ENCODE data around the gene PKD1. TPM values are rescaled to one million over a fixed set of nuclear protein-coding genes. Genes with fewer than 3 reads are reported as not detected.
A peak's percentile ranks its signal among the peaks of the same experiment; 100 is the strongest.

Gene PKD1
- total and polyA plus RNA-seq, 2 of the 13 experiments (the other 11 are each of a cell fraction or from before 2014, with no cell fraction given): 22.1 to 23.0 TPM

DNA sequence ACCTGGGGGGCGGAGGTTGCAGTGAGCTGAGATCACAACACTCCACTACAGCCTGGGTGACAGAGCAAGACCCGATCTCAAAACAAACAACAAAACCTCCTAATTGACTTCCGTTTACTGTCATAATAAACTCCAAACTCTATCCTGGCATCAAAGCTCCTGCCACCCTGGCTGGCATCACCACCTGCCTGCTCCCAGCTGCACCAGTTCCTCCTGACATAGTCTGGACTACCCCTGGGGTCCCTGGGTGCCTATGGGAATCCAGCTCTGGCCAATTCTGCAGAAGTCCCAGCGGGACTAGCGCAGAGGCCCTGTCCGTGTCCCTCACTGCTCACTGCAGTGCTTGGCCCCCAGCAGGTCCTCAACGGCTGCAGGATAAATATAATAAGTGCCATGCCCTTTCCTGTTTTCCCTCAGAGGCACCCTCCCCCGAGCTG, 88.8 kb downstream of the PKD1 start:
- H3K36me3 ChIP-seq (replicated peaks in 1 of 2; ENCODE audit: control insufficient read depth in 1 of 2, insufficient read depth in 2 of 2, low read length in 2 of 2): peaks cover 1 to 8% of the 10 kb centered on the region in 2 experiments; a peak in 3 of 5 replicates
- peaks cover 19% of the 10 kb centered on the region for H3K79me2 ChIP-seq (ENCODE audit: insufficient read depth, low read length)
- no peaks in the 10 kb centered on the region for H4K20me1 ChIP-seq (ENCODE audit: insufficient read depth, low read length)
- H3K4me1 ChIP-seq (ENCODE audit: insufficient read depth, low read length): peaks cover 29% of the 10 kb centered on the region
- ChIA-PET POLR2A (interaction anchor here (1.0 to 3.3 kb wide), 11 partner anchors 7 to 108 kb away, joined by 3 to 67 read pairs (median 7); partner anchors contain the start of genes RPS2 and TRAF7), CTCF (ENCODE audit: low intra/inter-chr PET ratio, low total read pairs) (interaction anchor here (1.4 kb wide), 1 partner anchor 24 kb away, joined by 7 read pairs; no protein-coding TSS in a partner anchor)
- peak overlapping the region; percentile 69 to 95 (median 90) for H3K4me3 ChIP-seq (replicated peaks in 1 of 3; ENCODE audit: insufficient read depth in 1 of 3, low read depth in 2 of 3, low read length in 3 of 3)
- BruUV-seq (replicated peaks): no TSS peak
- peak overlapping the region; percentile 63 for H3K27ac ChIP-seq (ENCODE audit: extremely low read length, insufficient read depth, low read length)
- ATAC-seq (no peak; the same call in 1 of the 3 replicates), DNase-seq (ENCODE audit: low spot score) (no peak), FAIRE-seq (peak; percentile 50)
- no peak overlapping the region for H2AFZ ChIP-seq (ENCODE audit: low read length)
- H3K27me3 ChIP-seq (ENCODE audit: control insufficient read depth in 1 of 2, insufficient read depth in 2 of 2, low read length in 2 of 2): peaks cover 0 to 2% of the 10 kb centered on the region in 2 experiments; a peak in 1 of 5 replicates
- H3K9me3 ChIP-seq (ENCODE audit: low read length): no peaks in the 10 kb centered on the region
- peak overlapping the region; percentile 56 for H3K9ac ChIP-seq (ENCODE audit: insufficient read depth, low read depth, low read length)
- intact Hi-C loops (cut with micrococcal nuclease; ENCODE audit: unreplicated experiment): no loop called here
- H3K4me2 ChIP-seq (ENCODE audit: low read depth, low read length): peak overlapping the region; percentile 99
- in situ Hi-C loops (cut with HindIII; ENCODE audit: extremely low pct_ligation_motif_present, low pct_unique_long_range_greater_than_20kb): no loop called here
- 22% methylated on average over 4 of the region's 8 CpGs for WGBS (ENCODE audit: low lambda C conversion rate)
- TF ChIP-seq ZNF331 (CRISPR knock-in tag; IDR thresholded peaks at IDR 0.05) (peak; percentile 50; the same call in 1 of the 2 replicates), KLF12 (CRISPR knock-in tag; IDR thresholded peaks at IDR 0.05; ENCODE audit: borderline replicate concordance) (peak; percentile 1; the same call in 1 of the 2 replicates), HHEX (CRISPR knock-in tag; IDR thresholded peaks at IDR 0.05) (no peak), FOXO1 (CRISPR knock-in tag; IDR thresholded peaks at IDR 0.05) (0 out of 2 replicates have a peak, but pooled peaks have one; percentile 35), ETV5 (CRISPR knock-in tag; IDR thresholded peaks at IDR 0.05; ENCODE audit: borderline replicate concordance) (peak; percentile 36; the same call in 1 of the 2 replicates), SOX13 (IDR thresholded peaks at IDR 0.05) (no peak), SOX13 (CRISPR knock-in tag; conservative IDR thresholded peaks at IDR 0.05 in 1 of 2, IDR thresholded peaks at IDR 0.05 in 1 of 2) (no peak; a peak in 1 of 4 replicates), NCOA1 (CRISPR knock-in tag; IDR thresholded peaks at IDR 0.05) (0 out of 2 replicates have a peak, but pooled peaks have one; percentile 48), PHF5A (CRISPR knock-in tag; IDR thresholded peaks at IDR 0.05; ENCODE audit: low read depth, unreplicated experiment) (peak; percentile 23), KDM5B (CRISPR knock-in tag; IDR thresholded peaks at IDR 0.05; ENCODE audit: borderline replicate concordance) (no peak), ZSCAN25 (CRISPR knock-in tag; IDR thresholded peaks at IDR 0.05) (0 out of 2 replicates have a peak, but pooled peaks have one; percentile 8), ZNF788 (CRISPR knock-in tag; IDR thresholded peaks at IDR 0.05; ENCODE audit: borderline replicate concordance) (0 out of 2 replicates have a peak, but pooled peaks have one; percentile 44)
- TF ChIP-seq, protein P1, sequence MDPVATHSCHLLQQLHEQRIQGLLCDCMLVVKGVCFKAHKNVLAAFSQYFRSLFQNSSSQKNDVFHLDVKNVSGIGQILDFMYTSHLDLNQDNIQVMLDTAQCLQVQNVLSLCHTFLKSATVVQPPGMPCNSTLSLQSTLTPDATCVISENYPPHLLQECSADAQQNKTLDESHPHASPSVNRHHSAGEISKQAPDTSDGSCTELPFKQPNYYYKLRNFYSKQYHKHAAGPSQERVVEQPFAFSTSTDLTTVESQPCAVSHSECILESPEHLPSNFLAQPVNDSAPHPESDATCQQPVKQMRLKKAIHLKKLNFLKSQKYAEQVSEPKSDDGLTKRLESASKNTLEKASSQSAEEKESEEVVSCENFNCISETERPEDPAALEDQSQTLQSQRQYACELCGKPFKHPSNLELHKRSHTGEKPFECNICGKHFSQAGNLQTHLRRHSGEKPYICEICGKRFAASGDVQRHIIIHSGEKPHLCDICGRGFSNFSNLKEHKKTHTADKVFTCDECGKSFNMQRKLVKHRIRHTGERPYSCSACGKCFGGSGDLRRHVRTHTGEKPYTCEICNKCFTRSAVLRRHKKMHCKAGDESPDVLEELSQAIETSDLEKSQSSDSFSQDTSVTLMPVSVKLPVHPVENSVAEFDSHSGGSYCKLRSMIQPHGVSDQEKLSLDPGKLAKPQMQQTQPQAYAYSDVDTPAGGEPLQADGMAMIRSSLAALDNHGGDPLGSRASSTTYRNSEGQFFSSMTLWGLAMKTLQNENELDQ (CRISPR knock-in tag; IDR thresholded peaks at IDR 0.05; ENCODE audit: borderline replicate concordance): no peak
- TF ChIP-seq, protein P2, sequence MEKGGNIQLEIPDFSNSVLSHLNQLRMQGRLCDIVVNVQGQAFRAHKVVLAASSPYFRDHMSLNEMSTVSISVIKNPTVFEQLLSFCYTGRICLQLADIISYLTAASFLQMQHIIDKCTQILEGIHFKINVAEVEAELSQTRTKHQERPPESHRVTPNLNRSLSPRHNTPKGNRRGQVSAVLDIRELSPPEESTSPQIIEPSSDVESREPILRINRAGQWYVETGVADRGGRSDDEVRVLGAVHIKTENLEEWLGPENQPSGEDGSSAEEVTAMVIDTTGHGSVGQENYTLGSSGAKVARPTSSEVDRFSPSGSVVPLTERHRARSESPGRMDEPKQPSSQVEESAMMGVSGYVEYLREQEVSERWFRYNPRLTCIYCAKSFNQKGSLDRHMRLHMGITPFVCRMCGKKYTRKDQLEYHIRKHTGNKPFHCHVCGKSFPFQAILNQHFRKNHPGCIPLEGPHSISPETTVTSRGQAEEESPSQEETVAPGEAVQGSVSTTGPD (CRISPR knock-in tag; IDR thresholded peaks at IDR 0.05): no peak
- TF ChIP-seq, protein P3, sequence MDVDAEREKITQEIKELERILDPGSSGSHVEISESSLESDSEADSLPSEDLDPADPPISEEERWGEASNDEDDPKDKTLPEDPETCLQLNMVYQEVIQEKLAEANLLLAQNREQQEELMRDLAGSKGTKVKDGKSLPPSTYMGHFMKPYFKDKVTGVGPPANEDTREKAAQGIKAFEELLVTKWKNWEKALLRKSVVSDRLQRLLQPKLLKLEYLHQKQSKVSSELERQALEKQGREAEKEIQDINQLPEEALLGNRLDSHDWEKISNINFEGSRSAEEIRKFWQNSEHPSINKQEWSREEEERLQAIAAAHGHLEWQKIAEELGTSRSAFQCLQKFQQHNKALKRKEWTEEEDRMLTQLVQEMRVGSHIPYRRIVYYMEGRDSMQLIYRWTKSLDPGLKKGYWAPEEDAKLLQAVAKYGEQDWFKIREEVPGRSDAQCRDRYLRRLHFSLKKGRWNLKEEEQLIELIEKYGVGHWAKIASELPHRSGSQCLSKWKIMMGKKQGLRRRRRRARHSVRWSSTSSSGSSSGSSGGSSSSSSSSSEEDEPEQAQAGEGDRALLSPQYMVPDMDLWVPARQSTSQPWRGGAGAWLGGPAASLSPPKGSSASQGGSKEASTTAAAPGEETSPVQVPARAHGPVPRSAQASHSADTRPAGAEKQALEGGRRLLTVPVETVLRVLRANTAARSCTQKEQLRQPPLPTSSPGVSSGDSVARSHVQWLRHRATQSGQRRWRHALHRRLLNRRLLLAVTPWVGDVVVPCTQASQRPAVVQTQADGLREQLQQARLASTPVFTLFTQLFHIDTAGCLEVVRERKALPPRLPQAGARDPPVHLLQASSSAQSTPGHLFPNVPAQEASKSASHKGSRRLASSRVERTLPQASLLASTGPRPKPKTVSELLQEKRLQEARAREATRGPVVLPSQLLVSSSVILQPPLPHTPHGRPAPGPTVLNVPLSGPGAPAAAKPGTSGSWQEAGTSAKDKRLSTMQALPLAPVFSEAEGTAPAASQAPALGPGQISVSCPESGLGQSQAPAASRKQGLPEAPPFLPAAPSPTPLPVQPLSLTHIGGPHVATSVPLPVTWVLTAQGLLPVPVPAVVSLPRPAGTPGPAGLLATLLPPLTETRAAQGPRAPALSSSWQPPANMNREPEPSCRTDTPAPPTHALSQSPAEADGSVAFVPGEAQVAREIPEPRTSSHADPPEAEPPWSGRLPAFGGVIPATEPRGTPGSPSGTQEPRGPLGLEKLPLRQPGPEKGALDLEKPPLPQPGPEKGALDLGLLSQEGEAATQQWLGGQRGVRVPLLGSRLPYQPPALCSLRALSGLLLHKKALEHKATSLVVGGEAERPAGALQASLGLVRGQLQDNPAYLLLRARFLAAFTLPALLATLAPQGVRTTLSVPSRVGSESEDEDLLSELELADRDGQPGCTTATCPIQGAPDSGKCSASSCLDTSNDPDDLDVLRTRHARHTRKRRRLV (CRISPR knock-in tag; IDR thresholded peaks at IDR 0.05): no peak
